ENCODE data around the gene TENT5C. TPM values are rescaled to one million over a fixed set of nuclear protein-coding genes. Genes with fewer than 3 reads are reported as not detected.

Gene TENT5C
- polyA plus RNA-seq, 1 donor (not counting 4 experiments of a cell fraction or from before 2014, with no cell fraction given): 0.13 TPM

- H3K4me2 ChIP-seq (ENCODE audit: control insufficient read depth, extremely low read depth, insufficient read depth, low read depth, low read length): no peak overlapping the region
- no peaks in the 10 kb centered on the region for H3K9me3 ChIP-seq (ENCODE audit: control insufficient read depth, low read depth, low read length)
- FAIRE-seq: no peak
- no peak overlapping the region for H3K4me3 ChIP-seq (ENCODE audit: control insufficient read depth in 2 of 3, extremely low read depth in 1 of 3, insufficient read depth in 2 of 3, low read depth in 1 of 3, low read length in 3 of 3)
- H3K27ac ChIP-seq (ENCODE audit: control insufficient read depth, insufficient read depth, low read length): no peak overlapping the region
- DNase-seq (ENCODE audit: low read depth, low spot score): no peak
- dilution Hi-C loops (cut with MboI; ENCODE audit: extremely low pct_ligation_motif_present, low sequenced_read_pairs): no loop called here
- H3K9ac ChIP-seq (ENCODE audit: control insufficient read depth, extremely low read depth, insufficient read depth, low read length): no peak overlapping the region
- no peaks in the 10 kb centered on the region for H3K79me2 ChIP-seq (ENCODE audit: control insufficient read depth, insufficient read depth, low read length)
- H3K9me1 ChIP-seq (ENCODE audit: control insufficient read depth, extremely low read depth, insufficient read depth, low read length): no peaks in the 10 kb centered on the region
- no peak for TF ChIP-seq EZH2 (IDR thresholded peaks at IDR 0.05; ENCODE audit: low read length)
- TF ChIP-seq, protein P1, sequence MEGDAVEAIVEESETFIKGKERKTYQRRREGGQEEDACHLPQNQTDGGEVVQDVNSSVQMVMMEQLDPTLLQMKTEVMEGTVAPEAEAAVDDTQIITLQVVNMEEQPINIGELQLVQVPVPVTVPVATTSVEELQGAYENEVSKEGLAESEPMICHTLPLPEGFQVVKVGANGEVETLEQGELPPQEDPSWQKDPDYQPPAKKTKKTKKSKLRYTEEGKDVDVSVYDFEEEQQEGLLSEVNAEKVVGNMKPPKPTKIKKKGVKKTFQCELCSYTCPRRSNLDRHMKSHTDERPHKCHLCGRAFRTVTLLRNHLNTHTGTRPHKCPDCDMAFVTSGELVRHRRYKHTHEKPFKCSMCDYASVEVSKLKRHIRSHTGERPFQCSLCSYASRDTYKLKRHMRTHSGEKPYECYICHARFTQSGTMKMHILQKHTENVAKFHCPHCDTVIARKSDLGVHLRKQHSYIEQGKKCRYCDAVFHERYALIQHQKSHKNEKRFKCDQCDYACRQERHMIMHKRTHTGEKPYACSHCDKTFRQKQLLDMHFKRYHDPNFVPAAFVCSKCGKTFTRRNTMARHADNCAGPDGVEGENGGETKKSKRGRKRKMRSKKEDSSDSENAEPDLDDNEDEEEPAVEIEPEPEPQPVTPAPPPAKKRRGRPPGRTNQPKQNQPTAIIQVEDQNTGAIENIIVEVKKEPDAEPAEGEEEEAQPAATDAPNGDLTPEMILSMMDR (optimal IDR thresholded peaks at IDR 0.05 in 1 of 3, IDR thresholded peaks at IDR 0.05 in 1 of 3, conservative IDR thresholded peaks at IDR 0.05 in 1 of 3; ENCODE audit: extremely low read depth in 1 of 3, insufficient read depth in 2 of 3, low read length in 3 of 3): no peak
- no peaks in the 10 kb centered on the region for H4K20me1 ChIP-seq (ENCODE audit: control insufficient read depth, extremely low read depth, insufficient read depth, low read length)
- H2AFZ ChIP-seq (ENCODE audit: control insufficient read depth, low read length): no peak overlapping the region
- no peaks in the 10 kb centered on the region for H3K27me3 ChIP-seq (ENCODE audit: control insufficient read depth, extremely low read depth, insufficient read depth, low read length)
- peaks cover 3% of the 10 kb centered on the region for H3K4me1 ChIP-seq (ENCODE audit: control insufficient read depth, extremely low read depth, insufficient read depth, low read length)
- no peaks in the 10 kb centered on the region for H3K36me3 ChIP-seq (ENCODE audit: control insufficient read depth in 2 of 2, extremely low read depth in 1 of 2, insufficient read depth in 2 of 2, low read length in 2 of 2)
Observed at GRCh38 chr1:117676615-117677130, 70.8 kb downstream of the TENT5C start.

Other genes with a start within 250 kb of the TENT5C start
- gene MAN1A2, start 238.6 kb upstream of the TENT5C start, polyA plus RNA-seq: 13.6 to 23.1 TPM (median 19.0 TPM) in 3 replicates